Amygdala (tissue), 56 donors: Measurements from ENCODE around the gene NSD1.
A peak's percentile ranks its signal among the peaks of the same experiment; 100 is the strongest.

Source experiments
- DNase-seq, 56 donors: peaks; one replicate each; lab custom pipeline; 2025; lab: John Stamatoyannopoulos, UW

The NSD1 gene

DNA sequence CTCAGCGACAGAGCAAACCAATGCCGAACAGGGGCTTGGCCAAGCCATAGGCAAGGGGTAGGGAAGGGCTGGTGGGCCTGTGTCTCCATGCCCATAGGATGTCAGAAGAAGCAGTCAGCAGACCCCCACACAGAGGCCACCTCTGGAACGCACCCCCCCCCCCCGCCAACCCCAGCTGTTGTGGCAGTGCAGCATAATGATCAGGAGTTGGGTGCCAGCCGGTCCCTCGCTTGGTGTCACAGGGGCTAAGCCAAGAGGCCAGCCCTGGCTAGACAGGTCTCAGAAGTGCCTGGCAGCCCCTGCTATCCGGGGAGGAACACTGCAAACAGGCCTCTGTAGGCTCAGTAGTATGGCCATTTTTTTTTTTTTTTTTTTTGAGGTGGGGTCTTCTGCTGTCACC is 181.8 kb downstream of the NSD1 start:
- no peak for DNase-seq

DNA sequence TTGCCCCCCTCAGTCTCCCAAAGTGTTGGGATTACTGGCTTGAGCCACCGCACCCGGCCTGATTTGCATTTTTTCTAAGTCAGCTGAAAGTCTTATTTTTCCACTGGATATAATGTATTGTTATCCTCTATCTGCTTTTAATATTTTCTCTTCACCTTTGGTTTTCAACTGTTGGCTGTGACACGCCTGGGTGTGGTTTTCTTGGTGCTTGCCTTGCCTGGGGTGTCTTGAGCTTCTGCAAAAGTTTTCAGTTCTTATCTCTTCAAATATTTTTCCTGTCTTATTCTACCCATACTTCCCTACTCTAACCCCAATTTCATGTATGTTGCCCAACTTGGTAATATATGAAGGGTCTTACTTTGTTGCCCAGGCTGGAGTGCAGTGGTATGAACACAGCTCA is 182.4 kb downstream of the NSD1 start:
- DNase-seq, result no peak

DNA sequence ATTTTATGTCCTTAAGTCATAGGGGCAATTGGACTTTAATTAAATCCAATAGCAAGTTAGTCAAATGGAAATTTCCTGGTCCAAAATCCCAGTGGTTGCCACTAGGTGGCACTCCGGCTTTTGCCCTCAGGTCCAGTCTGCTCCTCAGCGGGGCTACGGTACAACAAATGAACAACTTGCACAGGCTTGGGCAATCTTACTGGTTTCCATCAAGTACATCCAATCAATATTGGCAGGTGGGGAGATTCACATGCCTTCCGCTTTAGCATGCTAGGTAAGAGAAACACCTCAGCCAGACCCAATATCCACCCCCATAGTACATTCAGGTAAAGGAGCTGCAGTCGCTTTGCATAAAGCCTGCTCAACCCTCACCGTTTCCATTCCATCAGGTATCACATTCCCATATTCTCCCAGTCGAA is 184.4 kb downstream of the NSD1 start:
- peak in 34 of 56 donors; percentile 18 to 84 (median 48) for DNase-seq

DNA sequence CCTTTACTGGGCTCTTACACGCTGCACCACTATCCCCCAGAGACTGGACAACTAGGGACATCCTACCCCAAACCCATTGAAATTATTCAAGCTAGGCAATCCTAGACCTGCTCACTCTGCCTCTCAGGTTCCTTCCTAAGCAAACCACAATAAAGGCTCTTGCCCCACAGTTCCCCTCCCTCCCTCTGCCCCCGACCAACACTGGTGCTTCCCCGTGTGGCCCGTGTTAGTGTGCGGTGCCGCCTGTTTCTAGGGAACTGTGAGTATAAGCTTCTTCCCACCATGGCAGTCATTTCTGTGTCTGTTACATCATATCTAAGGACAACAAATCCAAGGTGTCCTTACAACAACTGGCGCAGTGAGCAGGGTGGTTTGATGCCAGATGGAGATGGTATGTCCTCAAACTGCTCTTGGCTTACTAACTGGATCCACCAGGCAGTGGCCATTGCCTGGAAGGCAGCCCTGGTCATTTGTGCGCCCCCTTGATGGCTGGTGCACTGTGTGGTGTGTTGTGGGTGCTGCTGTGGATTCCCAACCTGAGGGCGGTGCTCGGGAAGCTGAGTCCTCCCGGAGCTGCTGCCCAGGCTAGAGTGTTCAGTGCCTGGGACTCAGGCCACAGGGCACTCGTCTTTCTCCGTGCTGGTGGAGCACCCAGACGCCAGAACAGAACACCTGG is 186.5 kb downstream of the NSD1 start:
- DNase-seq, result no peak

DNA sequence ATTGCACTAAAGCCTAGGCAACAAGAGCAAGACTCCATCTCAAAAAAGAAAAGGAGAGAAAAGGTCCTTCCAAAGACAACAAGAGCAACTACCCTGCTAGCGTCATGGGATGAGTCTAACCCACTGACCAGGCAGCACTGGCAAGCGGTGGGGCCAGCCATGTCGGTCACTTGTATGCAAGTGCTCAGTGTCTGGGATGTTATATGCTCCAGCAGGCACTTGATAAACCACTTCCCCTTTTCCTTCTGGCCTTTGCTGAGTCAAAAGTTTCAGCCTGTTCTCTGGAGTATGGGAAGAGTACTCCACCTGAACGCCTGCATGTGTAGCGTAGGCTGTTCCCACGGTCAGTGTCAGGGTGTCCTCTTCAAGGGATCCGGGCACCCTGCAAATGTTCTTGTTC is 187.3 kb downstream of the NSD1 start:
- DNase-seq, result peak in 4 of 56 donors; percentile 1 to 48 (median 18)

DNA sequence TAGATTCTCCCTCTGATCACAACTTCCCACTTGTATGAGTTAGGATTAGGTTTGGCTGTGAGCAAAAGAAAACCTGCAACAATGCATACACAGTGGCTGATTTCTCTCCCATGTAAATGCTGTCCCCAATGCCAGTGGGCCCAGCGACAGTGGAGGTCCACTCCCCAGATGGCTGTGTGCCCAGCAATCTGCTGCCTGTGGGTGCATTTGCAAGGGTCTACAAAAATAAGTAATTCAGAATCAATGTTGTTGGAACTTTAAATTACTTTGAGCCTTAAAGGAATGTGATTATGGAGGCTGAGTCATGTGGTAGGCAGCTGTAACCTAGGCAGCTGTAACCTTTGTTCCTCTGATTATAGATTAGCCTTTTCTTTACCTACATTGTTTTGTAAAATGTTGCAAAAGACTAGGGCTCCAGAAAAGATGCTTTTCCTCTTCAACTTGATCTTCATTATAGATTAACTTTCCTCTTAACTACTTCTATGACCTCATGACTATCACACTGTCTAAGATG is 192.4 kb downstream of the NSD1 start:
- DNase-seq, result no peak

DNA sequence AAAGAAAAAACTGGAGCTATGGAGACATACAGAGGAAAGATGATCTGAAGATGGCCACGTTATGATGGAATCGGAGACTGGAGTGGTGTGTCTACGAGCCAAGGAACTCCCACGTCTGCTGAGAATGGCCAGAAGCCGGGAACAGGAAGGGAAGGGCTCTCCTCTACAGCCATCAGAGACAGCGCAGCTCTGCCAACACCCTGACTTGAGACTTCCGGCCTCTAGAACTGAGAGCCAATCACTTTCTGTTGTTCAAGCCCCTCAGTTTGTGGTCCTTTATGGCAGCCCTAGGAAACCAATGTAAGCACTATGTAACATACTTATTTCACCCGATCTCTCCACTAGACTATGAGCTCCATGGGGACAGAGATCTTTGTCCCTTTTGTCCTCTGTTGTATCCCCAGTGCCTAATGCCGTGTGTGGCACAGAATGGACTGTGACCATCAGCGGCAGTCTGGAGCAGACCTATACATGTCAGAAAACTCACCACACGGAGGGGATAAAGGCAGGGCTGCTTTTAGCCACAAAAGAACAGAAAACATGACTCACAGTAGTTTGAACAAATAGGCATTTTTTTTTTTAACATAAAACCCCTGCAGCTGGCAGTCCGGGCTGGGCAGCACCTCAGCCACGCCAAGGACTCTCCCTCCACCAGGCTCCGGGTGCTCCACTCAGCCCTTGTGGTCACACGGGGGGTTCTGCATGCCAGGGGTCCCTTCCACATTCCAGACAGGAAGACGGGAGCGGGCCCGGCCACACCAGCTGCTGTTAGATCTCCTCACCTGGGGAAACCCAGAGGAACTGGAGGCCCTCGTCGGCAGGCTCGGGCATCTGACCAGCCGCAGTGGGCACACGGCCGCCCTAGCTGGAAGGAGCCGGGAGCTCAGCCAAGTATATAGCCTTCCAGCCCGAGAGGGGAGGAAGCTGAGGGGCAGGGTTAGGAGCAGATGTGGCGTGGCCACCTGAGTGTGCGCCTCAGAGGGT is 194.3 kb downstream of the NSD1 start:
- DNase-seq, result no peak

DNA sequence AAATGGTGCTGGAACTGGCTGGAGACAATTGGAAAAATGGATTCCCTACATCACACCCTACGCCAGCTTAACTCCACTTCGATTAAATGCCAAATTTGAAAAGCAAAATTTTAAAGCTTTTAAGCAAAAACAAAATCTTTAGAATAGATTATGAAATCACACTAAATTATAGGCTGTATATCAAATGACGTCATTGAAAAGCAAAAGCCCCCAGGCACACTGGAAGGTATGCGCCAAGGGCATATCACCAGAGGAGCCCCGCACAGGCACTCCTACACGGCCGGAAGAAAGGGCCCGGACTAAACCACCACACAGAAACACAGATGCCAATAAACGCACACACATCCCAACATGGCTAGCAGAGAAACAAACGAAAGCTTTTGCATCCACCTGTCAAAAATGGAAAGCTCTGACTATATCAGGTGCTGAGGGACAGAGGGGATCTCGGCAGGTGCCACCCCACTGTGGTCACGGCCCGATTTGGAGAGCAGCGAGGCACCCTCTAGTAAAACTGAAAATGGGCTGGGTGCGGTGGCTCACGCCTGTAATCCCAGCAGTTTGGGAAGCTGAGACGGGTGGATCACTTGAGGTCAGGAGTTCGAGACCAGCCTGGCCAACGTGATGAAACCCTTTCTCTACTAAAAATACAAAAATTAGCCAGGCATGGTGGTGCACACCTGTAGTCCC is 195.1 kb downstream of the NSD1 start:
- no peak for DNase-seq

DNA sequence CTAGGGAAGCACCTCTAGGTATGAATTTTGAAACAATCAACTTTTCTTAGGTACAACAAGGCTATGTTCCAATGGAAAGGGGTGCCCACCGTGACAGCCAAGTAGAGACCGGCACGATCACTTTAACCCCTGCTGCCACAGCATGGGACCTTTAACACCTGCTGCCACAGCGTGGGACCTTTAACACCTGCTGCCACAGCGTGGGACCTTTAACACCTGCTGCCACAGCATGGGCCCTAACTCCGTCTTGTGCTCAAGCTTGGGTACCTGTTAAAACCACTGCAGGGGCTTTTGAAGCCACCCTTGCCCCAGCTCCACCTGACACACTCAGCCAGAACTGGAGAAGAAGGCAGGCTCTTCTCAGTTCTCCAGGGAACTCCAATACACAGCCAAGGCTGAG is 196.3 kb downstream of the NSD1 start:
- DNase-seq, result no peak

DNA sequence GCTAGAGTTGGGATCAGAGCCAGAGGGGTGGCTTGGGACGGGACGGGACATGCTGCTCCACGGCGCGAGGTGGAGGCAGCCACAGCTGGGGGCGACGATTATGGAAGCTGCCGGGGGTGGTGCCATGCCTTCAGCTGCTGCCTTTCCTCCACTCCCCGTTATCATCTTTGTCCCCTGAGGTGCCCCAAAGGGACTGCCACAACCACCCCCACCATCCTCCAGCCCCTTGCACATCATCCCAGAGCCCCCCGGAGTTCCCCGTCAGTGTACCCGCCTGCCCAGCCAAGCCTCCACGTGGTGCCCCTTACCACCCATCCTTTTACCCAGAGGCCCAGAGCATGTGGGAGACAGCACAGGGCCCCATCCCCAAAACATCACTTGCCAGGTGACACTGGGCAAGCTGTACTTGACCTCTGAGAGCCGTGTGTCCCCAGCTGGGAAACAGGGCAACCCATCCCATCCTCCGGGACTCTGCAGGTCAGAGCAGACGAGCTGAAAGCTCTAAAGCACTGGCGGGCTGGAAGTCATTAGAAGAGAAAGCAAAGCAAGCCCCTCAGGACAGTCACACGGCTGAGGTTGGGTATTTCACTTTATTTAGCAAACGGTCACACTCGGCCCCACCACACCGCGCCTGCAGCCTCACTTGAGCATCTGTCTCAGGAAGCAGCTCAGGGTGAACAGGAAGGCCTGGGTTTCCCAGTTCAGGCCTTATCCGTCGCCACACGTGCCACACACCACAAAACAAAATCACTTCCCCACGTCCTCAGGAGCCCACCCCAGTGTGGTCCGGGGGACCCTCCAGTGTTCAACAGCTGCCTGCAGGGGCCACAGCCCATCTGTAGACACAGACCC is 197.6 kb downstream of the NSD1 start:
- no peak for DNase-seq

DNA sequence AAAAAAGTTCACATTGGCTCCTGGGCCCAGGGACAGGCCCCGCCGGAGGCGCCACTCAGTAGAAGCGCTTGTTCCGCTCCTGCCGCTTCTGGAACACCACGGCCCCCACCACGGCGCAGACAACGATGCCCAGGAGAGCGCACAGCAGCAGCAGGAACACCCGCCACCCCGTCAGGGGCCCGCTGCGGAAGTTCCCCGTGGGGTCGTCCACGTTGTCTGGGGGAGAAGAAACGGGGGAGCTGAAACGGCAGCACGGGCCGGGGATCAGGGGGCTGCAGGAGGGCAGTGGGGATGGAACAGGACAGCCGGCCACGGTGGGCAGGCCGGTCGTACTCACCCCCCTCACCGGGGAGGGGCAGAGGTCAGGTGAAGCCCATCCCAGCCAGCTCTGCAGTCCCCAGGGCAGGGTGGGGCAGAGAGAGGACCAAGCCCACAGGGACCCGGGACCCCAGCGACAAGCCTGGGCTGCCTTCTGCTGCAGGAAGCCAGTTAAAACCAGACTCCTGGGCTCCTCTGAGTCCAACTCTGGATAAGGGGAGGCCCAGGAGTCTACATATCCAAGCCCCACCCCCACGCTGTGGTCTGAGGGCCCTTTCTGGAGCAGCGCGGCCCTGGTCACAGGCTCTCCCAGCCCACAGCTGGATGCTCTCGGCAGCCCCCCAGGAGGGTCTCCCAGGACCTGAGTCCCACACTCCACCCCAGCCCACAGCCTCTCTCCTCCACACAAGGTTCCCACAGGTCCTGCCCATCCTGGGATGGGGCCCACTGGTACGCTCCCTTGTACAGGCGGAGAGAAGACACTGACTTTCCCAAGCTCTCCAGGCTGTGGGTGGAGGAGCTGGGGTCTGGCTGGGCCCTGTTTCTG is 198.7 kb downstream of the NSD1 start:
- no peak for DNase-seq

DNA sequence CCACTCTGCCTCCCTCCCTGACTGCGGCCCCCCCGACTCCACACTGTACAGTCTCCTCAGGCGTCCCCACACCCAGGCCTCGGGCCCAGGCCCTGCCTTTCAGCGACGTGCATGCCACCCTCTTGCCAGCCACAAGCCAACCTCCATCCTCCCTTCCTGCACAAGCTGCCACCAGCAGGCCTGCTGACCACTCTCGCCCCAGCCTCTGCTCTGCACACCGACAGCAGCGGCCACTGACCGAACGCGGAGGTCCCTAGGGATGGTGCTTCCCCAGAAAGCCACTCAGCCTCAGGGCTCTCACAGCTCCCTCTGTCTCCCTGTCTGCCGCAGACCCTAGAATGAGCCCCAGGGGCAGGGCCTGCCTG is 199.3 kb downstream of the NSD1 start:
- no peak for DNase-seq

DNA sequence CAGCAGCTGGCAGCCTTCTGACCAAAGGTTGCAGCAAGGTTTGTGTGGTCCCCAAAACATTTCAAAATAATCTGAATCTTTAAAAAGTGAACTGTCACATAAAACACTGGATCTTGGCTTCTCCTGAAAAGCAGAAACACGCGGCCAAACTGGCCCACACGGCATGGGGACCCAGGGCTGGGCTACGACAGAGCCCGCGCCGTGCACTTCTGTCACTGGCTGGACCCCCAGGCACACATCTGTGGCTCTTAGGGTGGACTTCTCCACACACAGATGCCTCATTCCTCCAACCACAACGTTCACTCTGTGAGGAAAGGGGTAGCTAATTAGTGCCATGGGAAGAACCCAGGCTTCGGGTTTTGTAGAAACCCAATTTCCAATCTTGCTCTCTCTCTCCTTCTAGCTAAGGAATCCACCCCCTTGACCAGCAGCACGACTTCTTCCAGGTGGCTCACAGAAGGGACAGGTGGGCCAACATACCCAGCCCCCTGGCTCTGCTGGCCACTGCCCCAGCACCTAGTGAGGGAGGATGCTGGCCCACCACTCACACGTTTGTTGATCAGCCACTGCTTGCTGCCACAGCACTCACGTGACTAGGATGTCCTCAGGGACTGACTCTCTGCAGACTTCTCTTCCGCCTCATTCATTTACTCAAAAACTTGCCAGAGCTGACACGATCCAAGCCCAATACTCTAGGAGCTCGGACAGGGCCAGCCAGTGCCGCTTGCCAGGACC is 200.0 kb downstream of the NSD1 start:
- DNase-seq, result no peak

DNA sequence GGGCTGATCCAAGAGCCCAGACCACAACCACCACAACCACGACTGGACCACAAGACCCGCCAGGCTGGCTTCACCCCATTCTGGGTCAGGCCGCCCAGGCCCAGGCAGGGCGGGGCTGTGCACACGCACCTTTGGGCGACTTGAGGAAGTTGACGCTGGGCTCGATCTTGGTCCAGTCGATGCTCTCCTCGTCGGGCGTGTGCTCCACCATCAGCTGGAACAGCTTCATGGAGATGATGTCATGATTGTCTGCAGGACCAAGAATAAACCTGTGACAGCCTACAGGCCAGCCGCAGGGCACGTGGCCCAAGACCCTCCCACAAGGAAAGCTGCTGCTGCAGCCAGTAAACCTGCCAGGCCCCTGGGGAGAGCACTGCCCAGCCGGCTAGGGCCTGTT is 200.6 kb downstream of the NSD1 start:
- DNase-seq, result no peak

DNA sequence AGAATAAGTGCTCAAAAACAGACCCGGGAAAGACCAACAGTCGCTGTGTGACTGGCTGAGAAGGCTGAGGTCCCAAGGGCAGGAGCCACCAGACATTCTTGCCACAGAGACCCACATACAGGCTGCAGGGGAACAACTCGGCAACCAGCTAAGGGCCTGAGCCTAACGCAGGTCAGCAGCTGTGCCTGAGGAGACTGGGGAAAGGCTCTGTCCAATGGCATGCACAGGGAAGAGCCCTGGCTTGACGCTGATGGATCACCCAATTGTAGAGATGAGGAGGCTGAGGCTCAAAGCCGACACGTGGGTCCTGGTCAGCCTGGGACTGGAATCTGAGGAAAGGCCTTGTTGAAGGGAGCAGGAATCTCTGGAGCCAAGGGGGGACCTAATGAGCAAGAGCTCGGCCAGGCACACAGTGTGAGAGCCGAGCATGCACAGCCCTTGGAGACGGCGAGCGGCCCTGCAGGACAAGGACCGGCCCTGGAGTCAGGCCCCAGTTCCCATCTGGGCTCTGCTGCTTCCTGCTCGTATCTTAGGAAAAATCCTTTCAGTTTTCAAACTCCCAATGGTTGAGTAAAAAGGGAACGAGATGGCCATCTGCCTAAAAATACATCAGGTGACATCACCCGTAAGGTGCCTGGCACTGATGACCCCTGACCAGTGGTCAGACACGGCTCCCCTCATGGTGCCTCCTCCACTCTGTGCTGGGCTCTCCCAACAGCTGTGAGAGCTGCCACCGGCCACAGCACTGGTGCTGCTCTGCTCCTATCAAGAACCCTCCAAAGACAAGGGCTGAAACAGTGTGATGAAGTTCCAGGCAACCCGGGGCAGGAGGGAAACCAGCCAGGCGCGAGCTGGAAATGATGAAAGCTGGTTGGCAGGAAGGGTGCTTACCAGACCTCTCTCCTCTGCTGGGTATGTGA is 201.5 kb downstream of the NSD1 start:
- DNase-seq, result no peak

DNA sequence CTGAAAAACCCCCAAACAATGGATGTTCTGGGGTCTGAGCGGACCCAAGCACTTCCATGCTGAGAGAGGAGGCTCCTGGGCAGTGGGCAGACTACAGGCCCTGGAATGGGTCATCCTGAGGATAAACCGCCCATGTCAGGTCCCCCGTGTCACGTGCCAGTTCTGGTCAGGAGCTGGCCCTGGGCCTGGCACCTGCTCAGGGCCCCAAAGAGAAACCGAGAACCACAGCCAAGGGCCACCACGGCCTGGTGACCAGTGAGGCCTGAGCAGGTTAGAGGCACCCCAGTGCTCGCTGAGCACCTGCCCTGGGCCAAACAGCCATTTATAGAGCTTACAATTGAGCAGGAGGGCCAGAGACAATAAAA is 202.1 kb downstream of the NSD1 start:
- DNase-seq, result no peak

DNA sequence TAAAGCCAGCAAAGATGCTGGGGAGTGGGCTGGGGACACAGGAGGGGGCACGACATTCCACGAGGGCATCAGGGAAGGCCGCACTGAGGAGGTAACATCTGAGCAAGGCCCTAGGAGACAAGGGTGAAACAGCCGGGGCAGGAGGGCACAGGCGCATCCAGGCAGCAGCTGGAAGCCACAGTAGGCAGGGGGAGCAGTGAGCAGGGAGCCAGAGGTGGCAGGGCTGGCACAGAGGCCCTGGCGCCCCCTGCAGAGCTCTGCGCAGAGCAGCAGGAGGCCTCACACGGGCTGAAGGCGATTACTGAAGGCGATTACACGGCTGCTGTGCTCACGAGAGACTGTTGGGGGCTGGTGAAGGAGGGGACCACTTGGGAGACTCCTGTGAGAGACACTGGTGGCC is 202.5 kb downstream of the NSD1 start:
- no peak for DNase-seq
